Endothelial cell of umbilical vein (primary cell): Measurements from ENCODE around the gene FSIP1. TPM values are rescaled to one million over a fixed set of nuclear protein-coding genes. Genes with fewer than 3 reads are reported as not detected.

Experiments used
- BruUV-seq: library from RNA; stranded (reverse); fragments of 400-500 nt; replicated peaks from 2 replicates; lab custom pipeline; 2021; lab: Mats Ljungman, UMichigan
- CTCF ChIA-PET: fragments of 300-600, 350-600 bp; sonication (Branson Sonifier 250); formaldehyde crosslinking; loops from one replicate; lab custom pipeline; 2021; ENCODE audit warnings: antibody characterized with exemption, inconsistent platforms; lab: Charles Lee
- POLR2A ChIA-PET: fragments of 300-600, 350-600 bp; sonication (Branson Sonifier 250); formaldehyde crosslinking; loops from one replicate; lab custom pipeline; 2021; ENCODE audit warnings: antibody characterized with exemption, inconsistent platforms; lab: Charles Lee
- DNase-seq: peaks from one replicate; pipeline ENCODE4 v3.0.0-alpha.2; 2011; ENCODE audit warnings: low read depth, low spot score
- FAIRE-seq: peaks from 2 replicates; lab custom pipeline; 2011; peaks lifted over from hg19 to GRCh38; lab: Jason Lieb, UNC
- H2AFZ ChIP-seq: 2 replicates; pipeline ENCODE4 v1.6.0; 2012; ENCODE audit warnings: low read depth, low read length, control low read depth, inconsistent platforms
- H3K27ac ChIP-seq: 2 replicates; pipeline ENCODE4 v1.5.1; 2011; ENCODE audit warnings: low read depth, mild to moderate bottlenecking, control low read depth, low read length, moderate library complexity; ENCODE audit not compliant: insufficient read depth
- H3K27me3 ChIP-seq, 2 experiments: 2 replicates each; pipeline versions ENCODE4 v1.6.0 to v1.6.1; 2011; ENCODE audit warnings: low read length in 2 of 2, mixed read lengths in 1 of 2; ENCODE audit not compliant: control insufficient read depth in 2 of 2, insufficient read depth in 2 of 2
- H3K36me3 ChIP-seq, 2 experiments: 2 replicates in 1 of 2; 3 replicates in 1 of 2; pipeline ENCODE4 v1.5.1; 2011; ENCODE audit warnings: low read length in 2 of 2, mild to moderate bottlenecking in 1 of 2, moderate library complexity in 1 of 2; ENCODE audit not compliant: control insufficient read depth in 2 of 2, insufficient read depth in 2 of 2; ENCODE audit errors: extremely low read depth in 1 of 2
- H3K4me1 ChIP-seq: 3 replicates; pipeline ENCODE4 v1.5.1; 2011; ENCODE audit warnings: mild to moderate bottlenecking, low read length; ENCODE audit not compliant: control insufficient read depth, insufficient read depth; ENCODE audit errors: extremely low read depth
- H3K4me2 ChIP-seq: 2 replicates; pipeline ENCODE4 v1.6.1; 2011; ENCODE audit warnings: low read length, control low read depth, mixed read lengths; ENCODE audit not compliant: insufficient read depth
- H3K4me3 ChIP-seq, 3 experiments: fragments of 200-600 bp in 1 of 3; sonication (generic), shearing (Covaris generic) in 1 of 3; replicated peaks in 1 of 3; 2 replicates each; pipeline ENCODE4 v1.5.1; 2011 to 2016; ENCODE audit warnings: control low read depth in 3 of 3, low read length in 3 of 3, mild to moderate bottlenecking in 2 of 3, inconsistent platforms in 1 of 3, low read depth in 1 of 3, moderate library complexity in 1 of 3; ENCODE audit not compliant: insufficient read depth in 1 of 3
- H3K79me2 ChIP-seq: 2 replicates; pipeline ENCODE4 v1.6.0; 2012; ENCODE audit warnings: low read length, inconsistent platforms; ENCODE audit not compliant: control insufficient read depth, insufficient read depth
- H3K9ac ChIP-seq: replicated peaks from 2 replicates; pipeline ENCODE3; 2011; ENCODE audit warnings: low read length, control low read depth; ENCODE audit not compliant: insufficient read depth; ENCODE audit errors: extremely low read depth
- H3K9me1 ChIP-seq: replicated peaks from 3 replicates; pipeline ENCODE4 v1.6.0; 2011; ENCODE audit warnings: mild to moderate bottlenecking, low read length; ENCODE audit not compliant: control insufficient read depth, insufficient read depth; ENCODE audit errors: extremely low read depth
- H3K9me3 ChIP-seq: replicated peaks from 2 replicates; pipeline ENCODE4 v1.5.1; 2012; ENCODE audit warnings: low read length, inconsistent platforms; ENCODE audit not compliant: control insufficient read depth, insufficient read depth
- H4K20me1 ChIP-seq: replicated peaks from 2 replicates; pipeline ENCODE3; 2011; ENCODE audit warnings: mild to moderate bottlenecking, low read length; ENCODE audit not compliant: control insufficient read depth, insufficient read depth; ENCODE audit errors: extremely low read depth
- CTCF ChIP-seq, 2 donors: IDR thresholded peaks; 1 replicate in 1 of 2; 2 replicates in 1 of 2; pipeline ENCODE4 v1.5.1; 2011; ENCODE audit warnings: low read length in 2 of 2, mild to moderate bottlenecking in 2 of 2, moderate library complexity in 2 of 2, control low read depth in 1 of 2, inconsistent platforms in 1 of 2, low read depth in 1 of 2; ENCODE audit not compliant: insufficient read depth in 1 of 2; ENCODE audit errors: extremely low read depth in 1 of 2
- EZH2 ChIP-seq: IDR thresholded peaks from 2 replicates; pipeline ENCODE4 v1.6.1; 2012; ENCODE audit warnings: borderline replicate concordance, low read depth, mild to moderate bottlenecking, moderate library complexity, low read length, inconsistent platforms; ENCODE audit not compliant: severe bottlenecking
- FOS ChIP-seq: IDR thresholded peaks from 2 replicates; pipeline ENCODE4 v1.6.1; 2011; ENCODE audit warnings: mild to moderate bottlenecking, low read length, moderate library complexity, borderline replicate concordance; ENCODE audit not compliant: insufficient read depth
- GATA2 ChIP-seq: IDR thresholded peaks from 2 replicates; pipeline ENCODE4 v1.7.0; 2011; ENCODE audit warnings: low read depth, mild to moderate bottlenecking, moderate library complexity, mixed read lengths, low read length; ENCODE audit not compliant: insufficient read length, insufficient read depth
- JUN ChIP-seq: IDR thresholded peaks from 2 replicates; pipeline ENCODE4 v1.6.1; 2011; ENCODE audit warnings: borderline replicate concordance, low read depth; ENCODE audit not compliant: insufficient read length, insufficient read depth
- MYC ChIP-seq: IDR thresholded peaks from one replicate; pipeline ENCODE4 v1.6.1; 2011; ENCODE audit warnings: mild to moderate bottlenecking, low read depth, low read length
- POLR2A ChIP-seq: IDR thresholded peaks from 2 replicates; pipeline ENCODE4 v1.6.1; 2012; ENCODE audit warnings: low read depth, mild to moderate bottlenecking, control low read depth, low read length
- POLR2AphosphoS5 ChIP-seq: IDR thresholded peaks from 2 replicates; pipeline ENCODE4 v1.6.1; 2012; ENCODE audit warnings: low read depth, mild to moderate bottlenecking, control low read depth, low read length, moderate library complexity; ENCODE audit not compliant: insufficient read depth
- dilution Hi-C: fragments of 300-500 bp; cut with MboI; formaldehyde crosslinking; loops from one replicate; pipeline ENCODE4 v1.15.0; 2019; ENCODE audit warnings: low sequenced_read_pairs; ENCODE audit not compliant: extremely low pct_ligation_motif_present
- intact Hi-C: fragments of 100-400 bp; cut with micrococcal nuclease; formaldehyde crosslinking; loops from one replicate; pipeline ENCODE4 v1.10.0; 2022
- polyA plus RNA-seq, 4 experiments: library from polyadenylated mRNA; depleted of rRNA in 3 of 4; stranded (reverse) in 3 of 4; unstranded in 1 of 4; fragments of >200 nt; gene quantifications; 2 replicates each; pipeline versions ENCODE4 v1.2.1 to v1.2.3, GENCODE V29; 2011 to 2012; ENCODE audit warnings: missing spikeins in 1 of 4
- total RNA-seq: library from RNA; stranded (reverse); gene quantifications from 2 replicates; pipeline ENCODE4 v1.2.3, GENCODE V29; 2021

Gene FSIP1
- total and polyA plus RNA-seq, 2 donors (not counting 3 experiments of a cell fraction or from before 2014, with no cell fraction given): 0.23 to 1.1 TPM

- no peak overlapping the region for H2AFZ ChIP-seq
- peak overlapping the region; percentile 41 for H3K9ac ChIP-seq
- FAIRE-seq: peak; percentile 98
- peak; percentile 96 for TF ChIP-seq POLR2AphosphoS5
- TF ChIP-seq EZH2: no peak
- TF ChIP-seq POLR2A: peak; percentile 76
- peak; percentile 96 for TF ChIP-seq FOS
- no peak for TF ChIP-seq MYC
- TF ChIP-seq JUN: peak; percentile 95
- TF ChIP-seq CTCF (IDR thresholded peaks at IDR 0.05; ENCODE audit: extremely low read depth in 1 of 2, insufficient read depth in 1 of 2, low read depth in 1 of 2, low read length in 2 of 2): no peak
- TF ChIP-seq GATA2: peak; percentile 65
- H3K27me3 ChIP-seq: no peaks in the 10 kb centered on the region
- intact Hi-C loops: loop anchor here (1.0 to 10.0 kb wide), 4 partner anchors 26 to 300 kb away; partner anchors contain the start of gene GPR176
- POLR2A ChIA-PET: interaction anchor here (2.2 kb wide), 1 partner anchor 26 kb away, joined by 13 read pairs; no protein-coding TSS in a partner anchor
- no peaks in the 10 kb centered on the region for H3K79me2 ChIP-seq
- H3K9me1 ChIP-seq: no peaks in the 10 kb centered on the region
- DNase-seq: peak; percentile 98
- H3K4me2 ChIP-seq: peak overlapping the region; percentile 35
- BruUV-seq: TSS peak; percentile 20
- no peak overlapping the region for H3K4me3 ChIP-seq
- H3K36me3 ChIP-seq: no peaks in the 10 kb centered on the region
- peak overlapping the region; percentile 87 for H3K27ac ChIP-seq
- dilution Hi-C loops: no loop called here
- H3K9me3 ChIP-seq: no peaks in the 10 kb centered on the region
- CTCF ChIA-PET: interaction anchor here (0.8 to 6.1 kb wide), 8 partner anchors 12 to 132 kb away, joined by 3 to 49 read pairs (median 4); no protein-coding TSS in a partner anchor
- H4K20me1 ChIP-seq: no peaks in the 10 kb centered on the region
- H3K4me1 ChIP-seq: peaks cover 49% of the 10 kb centered on the region
Measured at GRCh38 chr15:39624806-39625205, 157.8 kb downstream of the FSIP1 start.
